Trophoblast cell (in vitro differentiated cells and primary cell): ENCODE data around the gene MYRIP.

ENCODE experiments used
- DNase-seq, 2 donors: peaks; one replicate each; pipeline ENCODE4 v3.0.0-alpha.2; 2016
- H2AFZ ChIP-seq: 2 replicates; pipeline ENCODE4 v1.6.1; 2013; ENCODE audit warnings: low read length, moderate library complexity, mild to moderate bottlenecking; ENCODE audit not compliant: insufficient read depth, poor library complexity
- H2AK5ac ChIP-seq: 2 replicates; pipeline ENCODE4 v1.6.1; 2013; ENCODE audit warnings: mild to moderate bottlenecking, low read length
- H2BK120ac ChIP-seq: 2 replicates; pipeline ENCODE4 v1.6.1; 2013; ENCODE audit warnings: low read length, mild to moderate bottlenecking, moderate library complexity; ENCODE audit not compliant: insufficient read depth, poor library complexity
- H2BK12ac ChIP-seq: 2 replicates; pipeline ENCODE4 v1.6.1; 2013; ENCODE audit warnings: mild to moderate bottlenecking, low read length, moderate library complexity
- H2BK5ac ChIP-seq: 2 replicates; pipeline ENCODE4 v1.6.1; 2013; ENCODE audit warnings: low read length, low read depth, moderate library complexity, mild to moderate bottlenecking; ENCODE audit not compliant: poor library complexity
- H3K14ac ChIP-seq: 2 replicates; pipeline ENCODE4 v1.6.1; 2013; ENCODE audit warnings: mild to moderate bottlenecking, low read length
- H3K18ac ChIP-seq: 2 replicates; pipeline ENCODE4 v1.6.1; 2013; ENCODE audit warnings: mild to moderate bottlenecking, low read length
- H3K23ac ChIP-seq: 2 replicates; pipeline ENCODE4 v1.6.1; 2013; ENCODE audit warnings: low read length
- H3K27ac ChIP-seq: 2 replicates; pipeline ENCODE4 v1.5.1; 2013; ENCODE audit warnings: low read depth, mild to moderate bottlenecking, inconsistent platforms, low read length, moderate library complexity
- H3K27me3 ChIP-seq: 2 replicates; pipeline ENCODE4 v1.6.1; 2013; ENCODE audit warnings: inconsistent platforms, mild to moderate bottlenecking, low read length, moderate library complexity; ENCODE audit not compliant: insufficient read depth
- H3K36me3 ChIP-seq, 2 experiments: 1 replicate in 1 of 2; 2 replicates in 1 of 2; pipeline ENCODE4 v1.6.1; 2013; ENCODE audit warnings: low read length in 2 of 2, mild to moderate bottlenecking in 2 of 2, moderate library complexity in 1 of 2; ENCODE audit not compliant: insufficient read depth in 2 of 2, control insufficient read depth in 1 of 2
- H3K4ac ChIP-seq: 2 replicates; pipeline ENCODE4 v1.6.1; 2013; ENCODE audit warnings: low read depth, mild to moderate bottlenecking, low read length, moderate library complexity
- H3K4me1 ChIP-seq, 2 experiments: 1 replicate in 1 of 2; 2 replicates in 1 of 2; pipeline ENCODE4 v1.6.1; 2013; ENCODE audit warnings: low read length in 2 of 2, mild to moderate bottlenecking in 2 of 2, moderate library complexity in 1 of 2; ENCODE audit not compliant: insufficient read depth in 2 of 2, control insufficient read depth in 1 of 2
- H3K4me2 ChIP-seq: 2 replicates; pipeline ENCODE4 v1.6.1; 2013; ENCODE audit warnings: inconsistent platforms, mild to moderate bottlenecking, low read length, moderate library complexity
- H3K4me3 ChIP-seq: 2 replicates; pipeline ENCODE4 v1.5.1; 2013; ENCODE audit warnings: mild to moderate bottlenecking, low read depth, low read length, inconsistent platforms
- H3K79me1 ChIP-seq: one replicate; pipeline ENCODE4 v1.6.1; 2013; ENCODE audit warnings: low read length
- H3K79me2 ChIP-seq: 2 replicates; pipeline ENCODE4 v1.6.1; 2013; ENCODE audit warnings: low read length, mild to moderate bottlenecking; ENCODE audit not compliant: control insufficient read depth, insufficient read depth, poor library complexity
- H3K9ac ChIP-seq: 2 replicates; pipeline ENCODE4 v1.6.1; 2013; ENCODE audit warnings: mild to moderate bottlenecking, low read length
- H3K9me3 ChIP-seq: 2 replicates; pipeline ENCODE4 v1.6.1; 2013; ENCODE audit warnings: low read depth, mild to moderate bottlenecking, control low read depth, inconsistent platforms, low read length; ENCODE audit not compliant: insufficient read depth
- H4K12ac ChIP-seq: 2 replicates; pipeline ENCODE4 v1.6.1; 2013; ENCODE audit warnings: low read depth, mild to moderate bottlenecking, low read length, moderate library complexity
- H4K8ac ChIP-seq: 2 replicates; pipeline ENCODE4 v1.6.1; 2013; ENCODE audit warnings: low read depth, mild to moderate bottlenecking, low read length, moderate library complexity
- H4K91ac ChIP-seq: one replicate; pipeline ENCODE4 v1.6.1; 2013; ENCODE audit warnings: low read depth, mild to moderate bottlenecking, low read length, moderate library complexity
- WGBS: extraction: QIAGEN DNeasy Blood & Tissue Kit; methylation state at CpG from one replicate; pipeline ENCODE4 v1.1.7; 2013; ENCODE audit warnings: missing lambda C conversion rate; ENCODE audit not compliant: insufficient read length, insufficient coverage; ENCODE audit errors: extremely low coverage; 5-methylcytosine and 5-hydroxymethylcytosine counted together

The MYRIP gene

DNA sequence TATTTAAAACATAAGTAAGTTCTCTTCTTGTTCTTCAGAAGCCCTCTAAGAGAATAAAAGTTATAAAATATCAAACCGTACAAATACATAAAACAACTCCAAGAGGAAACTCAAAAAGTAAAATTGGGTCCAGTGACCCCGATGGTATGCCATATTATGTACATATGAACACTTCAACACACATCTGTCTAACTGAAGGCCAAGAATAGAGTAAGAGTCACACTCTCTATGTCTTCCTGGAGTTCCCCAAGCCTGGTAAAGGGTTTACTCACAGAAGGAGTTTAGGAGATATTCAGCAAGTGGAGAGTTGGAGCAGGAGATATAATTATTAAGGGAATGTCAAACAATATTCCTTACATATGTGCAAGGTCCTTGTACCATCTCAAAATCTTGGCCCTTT is 398.8 kb downstream of the MYRIP start:
- Histone ChIP-seq H3K4me3 (no peak overlapping the region), H3K23ac (no peak overlapping the region), H3K27me3 (no peaks in the 10 kb centered on the region), H3K4ac (no peak overlapping the region), H2AK5ac (no peak overlapping the region), H2AFZ (no peak overlapping the region), H2BK12ac (no peak overlapping the region), H4K91ac (no peak overlapping the region), H2BK5ac (no peak overlapping the region), H3K36me3 (no peaks in the 10 kb centered on the region), H3K9ac (no peak overlapping the region), H3K18ac (no peak overlapping the region), H3K27ac (no peak overlapping the region), H3K79me1 (no peaks in the 10 kb centered on the region), H4K12ac (no peak overlapping the region), H2BK120ac (no peak overlapping the region), H3K4me2 (no peak overlapping the region), H3K4me1 (no peaks in the 10 kb centered on the region), H3K9me3 (no peaks in the 10 kb centered on the region), H3K14ac (no peak overlapping the region), H3K79me2 (no peaks in the 10 kb centered on the region), H4K8ac (no peak overlapping the region)
- no peak for DNase-seq
- no CpG with 5 or more reads among the region's 2 CpGs for WGBS

- Histone ChIP-seq H2BK120ac (no peak overlapping the region), H3K79me2 (no peaks in the 10 kb centered on the region), H3K27me3 (no peaks in the 10 kb centered on the region), H3K18ac (no peak overlapping the region), H3K9ac (no peak overlapping the region), H3K4me2 (no peak overlapping the region), H3K27ac (no peak overlapping the region), H3K9me3 (no peaks in the 10 kb centered on the region), H2BK12ac (no peak overlapping the region), H4K12ac (no peak overlapping the region), H2AK5ac (no peak overlapping the region), H3K14ac (no peak overlapping the region), H2BK5ac (no peak overlapping the region), H3K23ac (no peak overlapping the region), H3K36me3 (no peaks in the 10 kb centered on the region), H2AFZ (no peak overlapping the region), H3K4me1 (no peaks in the 10 kb centered on the region), H3K79me1 (no peaks in the 10 kb centered on the region), H3K4me3 (no peak overlapping the region), H3K4ac (no peak overlapping the region), H4K8ac (no peak overlapping the region), H4K91ac (no peak overlapping the region)
- DNase-seq: peak in 1 of 2 donors; percentile 18
- no CpG with 5 or more reads among the region's 4 CpGs for WGBS
These were observed 402.2 kb downstream of the MYRIP start for GRCh38 chr3:40211579-40211978.

- no peaks in the 10 kb centered on the region for H3K79me2 ChIP-seq
- no peak overlapping the region for H2BK12ac ChIP-seq
- H3K4me2 ChIP-seq: no peak overlapping the region
- H2AFZ ChIP-seq: no peak overlapping the region
- no peak overlapping the region for H3K27ac ChIP-seq
- H2AK5ac ChIP-seq: no peak overlapping the region
- no peak overlapping the region for H2BK5ac ChIP-seq
- no peak for DNase-seq
- no peak overlapping the region for H3K14ac ChIP-seq
- H3K18ac ChIP-seq: no peak overlapping the region
- no peaks in the 10 kb centered on the region for H3K79me1 ChIP-seq
- no peak overlapping the region for H3K4ac ChIP-seq
- H3K9me3 ChIP-seq: no peaks in the 10 kb centered on the region
- no peak overlapping the region for H3K23ac ChIP-seq
- no peaks in the 10 kb centered on the region for H3K36me3 ChIP-seq
- WGBS: no CpG with 5 or more reads among the region's 5 CpGs
- no peaks in the 10 kb centered on the region for H3K27me3 ChIP-seq
- H2BK120ac ChIP-seq: no peak overlapping the region
- H3K9ac ChIP-seq: no peak overlapping the region
- H4K12ac ChIP-seq: no peak overlapping the region
- no peaks in the 10 kb centered on the region for H3K4me1 ChIP-seq
- H3K4me3 ChIP-seq: no peak overlapping the region
- no peak overlapping the region for H4K91ac ChIP-seq
- H4K8ac ChIP-seq: no peak overlapping the region
These were observed 404.1 kb downstream of the MYRIP start for GRCh38 chr3:40213556-40213955.

- no peak overlapping the region for H4K8ac ChIP-seq
- H3K18ac ChIP-seq: no peak overlapping the region
- no peak overlapping the region for H2BK120ac ChIP-seq
- no peak overlapping the region for H3K14ac ChIP-seq
- H3K27ac ChIP-seq: no peak overlapping the region
- H3K4me3 ChIP-seq: no peak overlapping the region
- no peaks in the 10 kb centered on the region for H3K9me3 ChIP-seq
- no peak overlapping the region for H4K91ac ChIP-seq
- no peaks in the 10 kb centered on the region for H3K4me1 ChIP-seq
- no peak overlapping the region for H2BK5ac ChIP-seq
- no peak overlapping the region for H2AFZ ChIP-seq
- H3K36me3 ChIP-seq: no peaks in the 10 kb centered on the region
- no peak overlapping the region for H2AK5ac ChIP-seq
- H3K79me1 ChIP-seq: no peaks in the 10 kb centered on the region
- H4K12ac ChIP-seq: no peak overlapping the region
- H3K4ac ChIP-seq: no peak overlapping the region
- no peak for DNase-seq
- no peak overlapping the region for H2BK12ac ChIP-seq
- H3K27me3 ChIP-seq: no peaks in the 10 kb centered on the region
- H3K9ac ChIP-seq: no peak overlapping the region
- no peak overlapping the region for H3K4me2 ChIP-seq
- H3K79me2 ChIP-seq: no peaks in the 10 kb centered on the region
- H3K23ac ChIP-seq: no peak overlapping the region
These were observed 405.6 kb downstream of the MYRIP start for GRCh38 chr3:40215015-40215414.
